Stimulated activated CD4-positive, alpha-beta T cell treated with anti-CD3 and anti-CD28 coated beads, Interleukin-2, amount 100 ng/mL, for 4 hours (primary cell): ENCODE data around the gene GYS1.

Source experiments
- DNase-seq: peaks from one replicate; pipeline ENCODE4 v3.0.0-alpha.2; 2020; ENCODE audit warnings: low read depth

Gene GYS1

GRCh38 chr19:49017666-49018351, 24.7 kb upstream of the GYS1 start:
- DNase-seq, result peak; percentile 38

GRCh38 chr19:49017041-49017665, 24.0 kb upstream of the GYS1 start, which contains the start of gene LHB:
TSS of gene LHB (minus strand) at chr19:49017091. CDS start at chr19:49017081, 10 bp downstream.
- DNase-seq, result no peak

GRCh38 chr19:49016067-49016839, 23.1 kb upstream of the GYS1 start:
- no peak for DNase-seq

- DNase-seq, result no peak
Observed at GRCh38 chr19:49014870-49015255, 21.8 kb upstream of the GYS1 start.

GRCh38 chr19:49014123-49014869, 21.2 kb upstream of the GYS1 start:
- no peak for DNase-seq

GRCh38 chr19:49011194-49011593, 18.1 kb upstream of the GYS1 start:
- DNase-seq, result no peak

- DNase-seq, result no peak
Observed at GRCh38 chr19:49010453-49010852, 17.3 kb upstream of the GYS1 start.

- DNase-seq, result no peak
Observed at GRCh38 chr19:49009828-49010227, 16.7 kb upstream of the GYS1 start.

- DNase-seq, result no peak
Observed at GRCh38 chr19:49006905-49007304, 13.8 kb upstream of the GYS1 start.

GRCh38 chr19:49004964-49005614, 12.0 kb upstream of the GYS1 start:
- no peak for DNase-seq

GRCh38 chr19:49004133-49004532, 11.0 kb upstream of the GYS1 start:
- DNase-seq, result no peak

GRCh38 chr19:48999481-49000325, 6.6 kb upstream of the GYS1 start:
- peak; percentile 39 for DNase-seq

GRCh38 chr19:48997972-48998371, 4.9 kb upstream of the GYS1 start:
- DNase-seq, result no peak

GRCh38 chr19:48994035-48994386, 902 bp upstream of the GYS1 start:
- DNase-seq, result no peak

GRCh38 chr19:48992581-48993174, 431 bp downstream of the GYS1 start:
- no peak for DNase-seq

- DNase-seq, result no peak
Observed at GRCh38 chr19:48991873-48992580, 1.1 kb downstream of the GYS1 start.

GRCh38 chr19:48991011-48991609, 2.0 kb downstream of the GYS1 start:
- DNase-seq, result no peak

- no peak for DNase-seq
Observed at GRCh38 chr19:48990400-48990799, 2.7 kb downstream of the GYS1 start.

- no peak for DNase-seq
Observed at GRCh38 chr19:48989701-48990291, 3.3 kb downstream of the GYS1 start.
